ENCODE data around the gene TEX264.
"Not testable (repeated sequence)": the region's sequence is repeated elsewhere in the genome, so short reads cannot be mapped to it uniquely, and the experiment has no call there.

The TEX264 gene

GRCh38 chr3:51670823-51671733 is at the start of gene TEX264:
Gene TEX264 (plus strand): TSS chr3:51671252. CDS start chr3:51674305, 3,053 bp downstream.
- DNase-seq, result peak; percentile 15

- peak; percentile 35 for DNase-seq
Measured at GRCh38 chr3:51622413-51622812, 48.6 kb upstream of the TEX264 start.

GRCh38 chr3:51622868-51623267 is 48.2 kb upstream of the TEX264 start:
- peak; percentile 83 for DNase-seq

GRCh38 chr3:51630513-51630912 is 40.5 kb upstream of the TEX264 start:
- DNase-seq, result no peak

GRCh38 chr3:51637144-51637940 is 33.7 kb upstream of the TEX264 start:
- no peak for DNase-seq

- peak; percentile 25 for DNase-seq
Measured at GRCh38 chr3:51637941-51638471, 33.0 kb upstream of the TEX264 start.

- no peak for DNase-seq
Measured at GRCh38 chr3:51642462-51642861, 28.6 kb upstream of the TEX264 start.

- DNase-seq, result no peak
Measured at GRCh38 chr3:51646091-51646490, 25.0 kb upstream of the TEX264 start.

- not testable (repeated sequence) for DNase-seq
Measured at GRCh38 chr3:51652103-51652502, 18.9 kb upstream of the TEX264 start.

GRCh38 chr3:51653409-51653808 is 17.6 kb upstream of the TEX264 start:
- not testable (repeated sequence) for DNase-seq

GRCh38 chr3:51657234-51657633 is 13.8 kb upstream of the TEX264 start:
- no peak for DNase-seq

- DNase-seq, result no peak
Measured at GRCh38 chr3:51659942-51660341, 11.1 kb upstream of the TEX264 start.

- no peak for DNase-seq
Measured at GRCh38 chr3:51662456-51662855, 8.6 kb upstream of the TEX264 start.

- DNase-seq, result no peak
Measured at GRCh38 chr3:51668756-51669155, 2.3 kb upstream of the TEX264 start.

GRCh38 chr3:51669241-51670052 is 1.6 kb upstream of the TEX264 start:
- DNase-seq, result peak; percentile 17

GRCh38 chr3:51670053-51670822 is 814 bp upstream of the TEX264 start:
- DNase-seq, result no peak

GRCh38 chr3:51671734-51672475 is 853 bp downstream of the TEX264 start:
- peak; percentile 4 for DNase-seq

- no peak for DNase-seq
Measured at GRCh38 chr3:51673181-51673801, 2.2 kb downstream of the TEX264 start.

- DNase-seq, result no peak
Measured at GRCh38 chr3:51673802-51674654, 3.0 kb downstream of the TEX264 start.

GRCh38 chr3:51675201-51675611 is 4.2 kb downstream of the TEX264 start:
- no peak for DNase-seq
